ENCODE results near the gene WDR45. TPM values are rescaled to one million over a fixed set of nuclear protein-coding genes. Genes with fewer than 3 reads are reported as not detected.

WDR45 gene
- total RNA-seq, 4 donors from 2014 or later = 84.5 to 138 (median 115) TPM

DNA sequence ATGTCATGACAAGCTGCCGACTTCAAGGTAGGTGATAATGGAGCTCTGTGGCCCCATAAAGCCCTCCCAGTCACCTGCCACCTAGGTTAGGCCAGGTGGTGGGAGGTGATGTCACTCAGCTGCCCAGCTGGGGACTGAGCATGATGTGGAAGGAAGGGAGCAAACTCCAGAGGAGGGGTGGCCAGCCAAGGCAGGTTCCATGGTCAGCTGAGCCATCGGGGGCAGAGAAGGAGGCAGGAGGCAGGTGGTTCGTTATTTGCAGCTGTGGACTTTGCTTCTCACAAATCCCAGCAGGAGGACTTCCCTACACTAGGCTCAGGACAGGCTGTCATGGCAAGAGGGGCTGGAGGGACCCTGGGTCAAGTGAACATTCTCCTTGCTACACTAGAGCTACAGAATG lies 18.8 kb downstream of the WDR45 start:
- no peak for TF ChIP-seq CTCF (IDR thresholded peaks at IDR 0.05; ENCODE audit: low read depth)

DNA sequence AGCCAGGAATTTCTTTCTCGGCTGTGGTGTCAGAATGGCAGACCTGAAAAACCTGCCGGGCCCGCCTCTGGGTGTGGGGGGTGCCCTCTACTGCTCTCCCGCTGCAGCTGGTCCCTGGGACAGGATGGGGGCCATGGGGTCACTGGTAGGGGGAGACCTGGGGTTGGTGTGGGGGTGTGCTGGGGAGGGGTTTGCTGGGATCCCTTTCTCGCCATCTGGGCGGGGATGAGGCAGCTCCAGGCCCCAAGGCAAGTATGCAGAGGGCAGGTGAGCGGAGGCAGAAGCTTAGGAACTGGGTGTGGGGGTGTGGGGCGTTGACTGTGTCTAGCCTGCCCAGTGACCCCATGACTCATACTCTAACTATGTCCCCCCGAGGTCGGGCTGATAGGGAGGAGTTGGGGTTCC lies 20.0 kb downstream of the WDR45 start:
- TF ChIP-seq CTCF (IDR thresholded peaks at IDR 0.05; ENCODE audit: low read depth) = no peak

DNA sequence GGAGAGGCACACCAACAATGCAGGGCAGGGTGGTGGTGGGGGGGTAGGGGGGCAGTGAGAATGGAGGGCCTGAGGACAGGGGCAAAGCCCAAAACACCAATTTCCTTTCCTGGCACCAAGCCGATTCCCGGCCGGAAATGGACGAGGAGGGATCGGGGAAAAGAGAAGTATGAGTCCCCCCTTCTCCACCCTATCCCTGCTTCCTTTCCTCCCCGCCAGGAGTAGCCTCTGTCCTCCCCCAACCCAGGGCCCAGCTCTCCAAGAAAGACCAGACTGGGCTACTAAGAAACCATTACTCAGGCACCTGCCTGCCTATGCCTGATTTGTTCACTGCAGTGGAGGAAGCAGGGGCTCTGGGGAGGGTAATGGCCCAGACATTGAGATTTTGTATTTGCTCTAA lies 20.5 kb downstream of the WDR45 start:
- no peak for TF ChIP-seq CTCF (IDR thresholded peaks at IDR 0.05; ENCODE audit: low read depth)

- TF ChIP-seq CTCF (IDR thresholded peaks at IDR 0.05; ENCODE audit: low read depth) = no peak
Measured at GRCh38 chrX:49058794-49059193, 20.9 kb downstream of the WDR45 start, which contains the start of gene CCDC120. Gene CCDC120 (plus strand): TSS chrX:49058999. CDS start chrX:49062042, 3,043 bp downstream.

- TF ChIP-seq CTCF (IDR thresholded peaks at IDR 0.05; ENCODE audit: low read depth) = no peak
Measured at GRCh38 chrX:49054073-49054762, 25.5 kb downstream of the WDR45 start.

DNA sequence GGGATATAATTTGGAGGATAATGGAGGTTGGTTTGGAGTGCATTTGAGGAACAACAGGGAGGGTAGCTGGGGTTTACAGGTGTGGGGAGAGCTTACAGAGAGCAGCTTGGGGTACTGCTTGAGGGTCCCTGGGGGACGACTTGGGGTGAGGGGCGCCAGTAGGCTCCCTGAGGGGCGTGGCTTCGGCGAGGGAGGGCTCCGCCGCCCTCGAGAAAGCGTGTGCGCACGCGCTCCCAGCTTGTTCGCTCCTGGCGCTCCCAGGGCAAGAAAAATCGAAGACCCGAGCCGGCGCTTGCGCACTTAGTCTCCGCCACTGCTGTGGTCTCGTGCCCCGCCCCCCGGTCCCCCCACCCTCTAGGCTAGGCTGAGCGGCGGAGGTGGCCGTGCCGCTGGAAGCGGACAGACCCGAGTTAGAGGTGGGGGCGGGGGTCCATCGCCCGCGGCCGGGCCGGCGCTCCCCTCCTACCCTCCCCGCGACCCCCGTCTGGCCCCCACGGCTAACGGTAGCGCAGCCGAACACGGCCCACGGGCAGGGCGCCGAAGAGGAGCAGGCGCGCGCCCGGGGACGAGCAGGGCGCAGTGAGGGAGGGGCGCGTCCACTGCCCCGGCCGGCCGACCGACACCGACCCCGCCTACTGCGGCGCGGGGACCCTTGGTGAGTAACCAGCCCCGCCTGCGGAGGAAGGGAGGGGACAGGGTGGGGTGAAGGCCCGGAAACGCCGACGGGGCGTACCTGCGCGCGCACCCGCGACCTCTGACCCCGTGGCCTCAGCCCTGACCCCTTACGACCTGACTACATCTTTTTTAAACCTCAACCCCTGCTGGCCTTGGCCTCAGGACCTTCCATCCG lies 26.2 kb downstream of the WDR45 start:
- TF ChIP-seq CTCF (IDR thresholded peaks at IDR 0.05; ENCODE audit: low read depth) = no peak

DNA sequence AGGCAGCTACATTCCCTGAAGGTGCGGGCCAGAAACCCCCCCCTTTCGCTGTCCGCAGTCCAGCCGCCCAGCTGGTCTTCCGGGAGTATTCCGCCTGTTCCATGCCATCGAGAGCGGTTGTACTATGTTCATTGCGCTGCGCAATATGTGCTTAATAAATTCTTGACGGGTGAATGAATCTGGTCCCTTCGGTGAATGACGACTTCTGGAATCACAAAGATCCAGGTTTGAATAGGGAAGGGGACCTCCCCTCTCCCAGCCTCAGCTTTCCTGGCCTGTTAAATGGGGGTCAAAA lies 35.8 kb downstream of the WDR45 start:
- no peak for TF ChIP-seq CTCF (IDR thresholded peaks at IDR 0.05; ENCODE audit: low read depth)
